GM19397 (cell line): ENCODE data around the gene RPH3AL.
"Not testable (repeated sequence)": the region's sequence is repeated elsewhere in the genome, so short reads cannot be mapped to it uniquely, and the experiment has no call there.

Experiments used
- ATAC-seq: cut with Tn5 transposase; IDR thresholded peaks from one replicate; pipeline ENCODE4 v1.9.1; 2021; ENCODE audit warnings: mild to moderate bottlenecking, moderate library complexity; ENCODE audit not compliant: unreplicated experiment

The RPH3AL gene

DNA sequence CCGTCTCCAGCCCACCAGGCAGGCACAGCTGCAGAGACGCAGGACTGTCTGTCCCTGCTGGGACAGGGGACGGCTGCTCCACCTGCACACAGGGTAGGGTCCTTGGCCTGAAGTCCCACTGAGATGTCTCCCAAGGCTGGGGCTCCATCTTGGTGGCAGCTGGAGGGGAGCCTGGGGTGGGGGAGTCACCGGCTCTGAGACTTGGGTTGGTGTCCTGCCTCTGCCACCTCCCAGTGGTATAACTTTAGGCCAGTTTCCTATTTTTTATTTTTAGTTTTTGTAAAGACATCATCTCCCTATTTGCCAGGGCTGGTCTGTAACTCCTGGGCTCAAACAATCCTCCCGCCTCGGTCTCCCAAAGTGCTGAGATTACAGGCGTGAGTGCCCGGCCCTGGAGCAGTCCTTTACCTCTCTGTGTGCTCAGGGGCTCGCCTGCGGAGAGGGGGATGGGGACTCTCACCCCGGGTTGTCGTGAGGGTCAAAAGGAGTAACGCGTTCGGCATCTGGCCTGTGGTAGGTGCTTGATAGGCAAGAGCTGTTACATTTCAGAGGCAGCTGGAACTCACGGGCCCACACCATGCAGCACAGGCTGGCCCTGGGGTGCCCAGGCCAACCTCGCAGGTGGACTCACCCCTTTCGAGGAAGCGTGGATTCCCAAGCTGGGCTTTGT lies 124.5 kb downstream of the RPH3AL start:
- no peak for ATAC-seq

DNA sequence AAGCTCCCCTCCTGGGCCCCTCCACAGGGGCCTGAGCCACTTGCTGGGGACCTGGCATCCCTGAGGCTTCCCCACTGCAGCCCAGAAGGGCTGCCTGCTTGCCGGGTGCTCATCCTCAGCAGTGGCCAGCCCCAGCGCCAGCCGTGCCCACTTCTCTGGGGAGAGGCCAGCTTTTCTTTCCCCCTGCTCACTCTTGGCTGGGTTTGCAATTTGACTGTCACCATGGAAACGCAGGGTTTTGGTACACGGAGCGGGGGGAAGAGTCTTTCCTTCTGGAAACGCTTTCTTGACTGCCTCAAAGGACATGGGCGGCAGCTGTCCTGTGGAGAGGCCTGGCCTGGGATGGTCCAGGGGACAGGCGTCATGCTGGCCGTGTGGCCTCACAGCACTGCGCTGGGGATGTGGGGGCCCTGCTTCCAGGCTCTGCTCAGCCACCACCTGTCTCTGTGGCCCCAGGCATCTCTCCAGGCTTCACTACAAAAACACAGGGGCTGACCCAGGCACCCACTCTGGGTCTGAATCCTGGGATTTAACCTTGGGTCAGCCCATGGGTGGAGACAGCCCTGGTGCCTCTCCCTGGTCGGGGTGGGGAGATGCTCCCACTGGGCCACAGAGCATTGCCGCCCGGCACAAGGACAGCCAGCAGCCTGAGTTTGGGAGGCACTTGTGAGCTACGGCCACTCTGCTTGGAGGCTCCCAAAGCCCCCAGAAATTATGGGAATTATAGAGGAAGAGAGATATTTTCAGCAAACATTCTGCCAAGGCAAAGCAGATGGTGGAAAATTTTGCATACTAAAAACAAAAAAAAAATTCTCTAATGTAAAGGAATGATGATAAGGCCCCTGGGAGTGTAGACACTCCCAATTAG lies 125.3 kb downstream of the RPH3AL start:
- no peak for ATAC-seq

DNA sequence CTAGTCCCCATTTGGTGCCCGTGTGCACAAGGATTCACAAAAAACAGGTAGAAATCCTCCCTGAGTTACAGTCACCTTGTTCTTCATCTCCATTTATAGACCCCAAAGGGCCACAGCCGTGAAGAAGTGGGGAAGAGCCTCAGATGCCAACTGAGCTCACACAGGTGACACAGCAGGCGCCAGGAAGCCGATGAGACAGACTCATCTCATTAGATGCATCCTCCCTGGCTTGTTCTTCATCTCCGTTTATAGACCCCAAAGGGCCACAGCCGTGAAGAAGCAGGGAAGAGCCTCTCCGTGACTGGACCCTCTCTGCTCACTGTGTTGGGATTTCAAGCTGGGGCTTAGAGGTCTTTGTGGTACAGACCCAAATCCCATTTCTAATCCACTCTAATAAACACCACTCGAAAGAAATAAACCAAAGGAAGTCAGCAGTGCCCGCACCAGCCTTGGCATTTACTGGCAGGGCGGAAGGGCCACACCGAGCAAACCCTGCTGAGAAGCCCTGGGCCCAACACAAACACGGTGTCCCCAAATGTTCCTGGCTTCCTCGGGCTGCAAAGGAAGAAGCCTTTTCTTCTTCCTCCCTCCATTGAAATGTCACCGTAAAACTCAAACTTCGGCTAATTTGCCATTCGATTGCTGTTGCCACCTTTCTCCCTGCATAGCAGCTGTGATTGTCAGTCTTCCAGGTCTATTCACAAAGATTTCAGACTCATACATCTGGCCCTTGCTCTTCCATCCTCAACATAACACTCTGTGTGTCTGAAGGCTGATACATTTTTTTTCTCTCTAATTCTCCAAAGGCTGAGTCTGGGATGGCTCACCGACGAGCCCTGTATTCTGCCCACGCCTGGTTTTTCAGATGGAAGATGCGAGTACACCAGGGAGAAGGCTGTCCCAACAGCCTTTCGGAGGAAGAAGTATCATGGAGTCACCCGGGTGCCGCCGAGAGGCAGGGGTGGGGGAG lies 126.2 kb downstream of the RPH3AL start:
- ATAC-seq, result no peak

DNA sequence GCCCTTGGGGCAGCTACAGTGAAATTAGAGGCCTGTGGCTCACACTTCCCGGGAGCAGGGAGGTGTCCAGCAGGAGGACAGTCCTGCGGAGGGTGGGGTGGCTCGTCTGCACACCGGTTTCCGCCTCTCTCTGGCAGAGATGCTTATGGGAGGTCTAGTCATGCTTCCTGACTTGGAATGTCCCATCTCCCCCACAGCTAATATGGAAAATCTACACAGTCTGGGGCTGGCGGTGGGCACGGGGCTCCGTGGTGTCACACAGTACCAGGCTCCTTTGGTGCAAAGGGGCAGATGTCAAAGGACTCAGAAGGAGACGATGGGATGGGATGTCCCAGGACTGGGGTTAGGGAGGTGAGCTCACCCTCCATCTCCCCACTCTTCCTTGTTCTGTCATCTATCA lies 127.1 kb downstream of the RPH3AL start:
- ATAC-seq, result no peak

GRCh38 chr17:224576-224975 lies 128.0 kb downstream of the RPH3AL start:
- not testable (repeated sequence) for ATAC-seq

GRCh38 chr17:223723-224471 lies 128.7 kb downstream of the RPH3AL start:
- ATAC-seq, result no peak

DNA sequence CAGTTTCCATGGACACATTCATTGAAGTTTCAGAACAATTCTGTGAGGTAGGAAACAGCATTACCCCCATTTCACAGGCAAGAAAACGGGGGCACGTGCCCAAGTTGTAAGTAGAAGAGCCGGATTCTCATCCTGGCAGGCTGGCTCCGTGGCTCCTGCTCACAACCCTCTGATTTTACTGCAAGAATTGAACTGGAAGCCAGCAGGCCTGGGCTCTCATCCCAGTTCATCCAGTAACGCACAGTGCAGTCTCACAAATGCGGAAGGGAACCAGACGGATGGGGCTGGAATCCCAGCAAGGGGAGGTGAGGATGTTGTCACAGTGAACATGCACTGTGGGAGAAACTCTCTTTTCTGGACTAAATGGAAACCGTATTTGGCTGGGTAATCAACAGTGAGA lies 130.4 kb downstream of the RPH3AL start:
- no peak for ATAC-seq

- no peak for ATAC-seq
Observed at GRCh38 chr17:219696-220095, 132.9 kb downstream of the RPH3AL start.

- ATAC-seq, result no peak
Observed at GRCh38 chr17:218432-219110, 134.0 kb downstream of the RPH3AL start.

- ATAC-seq, result no peak
Observed at GRCh38 chr17:216625-217024, 136.0 kb downstream of the RPH3AL start.

DNA sequence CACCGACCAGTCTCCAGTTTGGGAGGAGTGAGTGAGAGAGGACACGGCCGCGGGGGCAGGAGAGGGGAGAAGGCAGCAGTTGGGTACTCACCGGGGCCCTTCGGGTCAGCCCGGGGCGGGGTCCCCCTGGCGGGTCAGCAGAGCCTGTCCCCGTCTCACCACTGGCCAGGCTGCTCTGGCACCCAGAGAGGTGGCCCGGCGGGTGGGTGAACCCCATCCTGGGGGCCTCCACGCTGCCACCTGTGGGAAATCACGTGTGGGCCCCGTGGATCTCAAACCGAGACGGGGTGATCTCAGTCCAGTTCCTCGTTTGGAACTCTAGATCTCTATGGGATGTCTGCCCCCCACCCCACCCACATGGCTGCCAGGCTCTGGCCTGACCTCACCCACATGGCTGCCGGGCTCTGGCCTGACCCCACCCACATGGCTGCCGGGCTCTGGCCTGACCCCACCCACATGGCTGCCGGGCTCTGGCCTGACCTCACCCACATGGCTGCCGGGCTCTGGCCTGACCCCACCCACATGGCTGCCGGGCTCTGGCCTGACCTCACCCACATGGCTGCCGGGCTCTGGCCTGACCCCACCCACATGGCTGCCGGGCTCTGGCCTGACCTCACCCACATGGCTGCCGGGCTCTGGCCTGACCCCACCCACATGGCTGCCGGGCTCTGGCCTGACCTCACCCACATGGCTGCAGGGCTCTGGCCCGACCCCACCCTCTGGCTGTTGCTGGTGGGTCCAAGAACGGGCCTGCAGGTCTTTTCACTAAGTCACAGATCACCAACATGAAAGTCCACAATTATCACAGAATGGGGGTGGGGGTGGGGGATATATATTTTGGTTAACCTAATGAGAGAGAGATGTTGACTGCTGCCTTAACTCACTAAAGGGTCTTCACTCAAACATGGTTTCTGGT lies 136.8 kb downstream of the RPH3AL start:
- not testable (repeated sequence) for ATAC-seq

GRCh38 chr17:214881-215331 lies 137.7 kb downstream of the RPH3AL start:
- no peak for ATAC-seq

GRCh38 chr17:213286-214105 lies 139.1 kb downstream of the RPH3AL start:
- ATAC-seq, result no peak

- ATAC-seq, result no peak
Observed at GRCh38 chr17:210402-210801, 142.2 kb downstream of the RPH3AL start.

- no peak for ATAC-seq
Observed at GRCh38 chr17:208429-208828, 144.2 kb downstream of the RPH3AL start.

DNA sequence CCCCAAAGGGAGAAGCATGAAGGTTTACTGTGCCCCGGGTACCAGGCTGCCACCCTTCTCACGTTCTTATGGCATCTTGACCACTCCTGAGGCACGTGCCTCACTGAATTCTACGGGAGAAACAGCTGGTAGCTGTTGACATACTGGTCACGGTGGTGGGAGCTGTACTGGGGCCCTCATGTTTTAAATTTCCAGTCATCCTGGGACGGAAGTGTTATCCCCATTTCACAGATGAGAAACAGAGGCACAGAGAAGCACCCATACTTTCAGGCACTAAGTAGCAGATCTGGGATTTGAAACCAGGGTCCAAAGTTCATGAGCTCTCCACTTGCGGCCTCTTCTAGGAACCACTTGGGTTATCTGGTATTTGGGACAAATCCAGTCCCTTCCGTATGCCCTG lies 144.8 kb downstream of the RPH3AL start:
- no peak for ATAC-seq

DNA sequence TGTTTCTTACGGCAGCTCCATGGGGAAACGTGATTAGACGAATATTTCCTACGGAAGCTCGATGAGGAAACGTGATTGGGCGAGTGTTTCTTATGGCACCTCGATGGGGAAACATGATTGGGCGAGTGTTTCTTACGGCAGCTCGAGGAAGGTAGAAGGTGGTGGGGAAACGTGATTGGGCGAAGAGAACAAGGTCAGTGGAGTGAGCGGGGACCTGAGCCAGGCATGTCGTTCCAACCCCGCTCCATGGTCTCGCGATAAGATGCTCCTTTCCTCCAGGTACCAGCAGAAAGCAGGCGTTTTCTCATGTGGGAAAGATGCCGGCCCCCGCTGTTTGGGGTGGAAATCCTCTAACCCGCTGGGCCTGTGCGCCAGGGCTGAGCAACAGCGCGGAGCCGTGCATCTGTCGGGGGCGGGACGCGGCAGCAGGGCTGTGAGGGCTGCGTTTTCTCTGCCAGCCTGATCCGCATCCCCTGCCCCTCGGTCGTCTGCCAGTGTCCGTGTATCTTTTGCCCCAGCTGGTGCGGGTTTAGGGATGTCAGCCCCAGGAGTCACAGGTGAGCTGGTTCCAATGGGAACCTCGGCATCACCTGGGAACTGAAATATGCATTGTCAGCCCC lies 145.6 kb downstream of the RPH3AL start:
- no peak for ATAC-seq
